ENCODE results near the gene PIGV.

Gene PIGV

GRCh38 chr1:26787706-26788514, at the start of gene PIGV (continued):
- no peak; the same call in 1 of the 2 replicates for TF ChIP-seq ELK4 (IDR thresholded peaks at IDR 0.05; ENCODE audit: borderline replicate concordance, low read depth, low read length)
- TF ChIP-seq ZBTB11 (tag by site-specific recombination; conservative IDR thresholded peaks at IDR 0.05; ENCODE audit: low read depth) = peak; percentile 83
- no peak for TF ChIP-seq ZNF350 (tag by site-specific recombination; IDR thresholded peaks at IDR 0.05)
- TF ChIP-seq CTCF (tag by site-specific recombination; IDR thresholded peaks at IDR 0.05) = 0 out of 2 replicates have a peak, but pooled peaks have one; percentile 9
- peak; percentile 77 for TF ChIP-seq KLF16 (tag by site-specific recombination; IDR thresholded peaks at IDR 0.05)
- TF ChIP-seq ZNF600 (tag by site-specific recombination; IDR thresholded peaks at IDR 0.05) = 0 out of 2 replicates have a peak, but pooled peaks have one; percentile 32
- TF ChIP-seq BCL11B (tag by site-specific recombination; IDR thresholded peaks at IDR 0.05; ENCODE audit: low read depth) = peak; percentile 52; the same call in 1 of the 2 replicates
- TF ChIP-seq ZFP69B (tag by site-specific recombination; IDR thresholded peaks at IDR 0.05) = 0 out of 2 replicates have a peak, but pooled peaks have one; percentile 13
- TF ChIP-seq ZNF266 (tag by site-specific recombination; IDR thresholded peaks at IDR 0.05; ENCODE audit: low read depth) = no peak
- no peak for TF ChIP-seq HOXC10 (CRISPR knock-in tag; IDR thresholded peaks at IDR 0.05)
- TF ChIP-seq ZFP37 (tag by site-specific recombination; IDR thresholded peaks at IDR 0.05) = no peak; the same call in 1 of the 2 replicates
- peak; percentile 45; the same call in 1 of the 2 replicates for TF ChIP-seq ZNF692 (tag by site-specific recombination; IDR thresholded peaks at IDR 0.05)
- 0 out of 2 replicates have a peak, but pooled peaks have one; percentile 29 for TF ChIP-seq IKZF3 (tag by site-specific recombination; IDR thresholded peaks at IDR 0.05)
- TF ChIP-seq MZF1 (tag by site-specific recombination; IDR thresholded peaks at IDR 0.05; ENCODE audit: borderline replicate concordance) = no peak
- TF ChIP-seq ZNF518A (tag by site-specific recombination; conservative IDR thresholded peaks at IDR 0.05; ENCODE audit: low read depth) = no peak; the same call in 1 of the 2 replicates
- no peak for TF ChIP-seq ZNF274 (IDR thresholded peaks at IDR 0.05; ENCODE audit: low read length)
- TF ChIP-seq ZNF274 (tag by site-specific recombination; IDR thresholded peaks at IDR 0.05; ENCODE audit: borderline replicate concordance) = no peak
- no peak for TF ChIP-seq ZNF510 (tag by site-specific recombination; IDR thresholded peaks at IDR 0.05; ENCODE audit: insufficient replicate concordance)
- TF ChIP-seq GLI4 (tag by site-specific recombination; IDR thresholded peaks at IDR 0.05) = no peak
- TF ChIP-seq ZNF544 (tag by site-specific recombination; IDR thresholded peaks at IDR 0.05) = no peak
- no peak for TF ChIP-seq ZNF558 (tag by site-specific recombination; IDR thresholded peaks at IDR 0.05)
- no peak; the same call in 1 of the 2 replicates for TF ChIP-seq ZIC2 (tag by site-specific recombination; IDR thresholded peaks at IDR 0.05)
- no peak for TF ChIP-seq PBX3 (CRISPR knock-in tag; IDR thresholded peaks at IDR 0.05)
- no peak for TF ChIP-seq ZNF175 (tag by site-specific recombination; IDR thresholded peaks at IDR 0.05)
